GM18519 (cell line): Measurements from ENCODE around the gene ZC2HC1C.
"Not testable (repeated sequence)": the region's sequence is repeated elsewhere in the genome, so short reads cannot be mapped to it uniquely, and the experiment has no call there.

ENCODE experiments used
- ATAC-seq: cut with Tn5 transposase; IDR thresholded peaks from one replicate; pipeline ENCODE4 v1.9.1; 2021; ENCODE audit warnings: mild to moderate bottlenecking, moderate library complexity; ENCODE audit not compliant: unreplicated experiment, low FRiP score

Gene ZC2HC1C

GRCh38 chr14:75053396-75054291, 15.8 kb upstream of the ZC2HC1C start:
- no peak for ATAC-seq

DNA sequence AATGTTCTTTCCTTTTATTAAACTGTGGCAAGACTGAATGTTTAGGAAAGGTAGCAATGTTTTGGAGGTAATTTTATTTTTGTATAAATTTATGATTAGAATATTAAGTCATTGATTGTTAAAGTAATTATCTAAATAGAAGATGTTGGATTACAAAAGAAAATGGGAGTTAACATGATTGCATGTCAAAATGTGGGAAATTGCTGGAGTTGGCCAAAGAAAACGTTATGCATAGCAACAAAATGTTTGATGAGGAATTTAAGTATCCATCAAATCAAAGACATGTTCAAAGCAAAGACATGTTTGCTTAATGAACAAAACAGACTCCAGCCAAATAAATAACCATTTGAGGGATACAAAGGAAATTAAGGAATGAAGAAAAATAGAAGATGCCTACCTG, 15.0 kb upstream of the ZC2HC1C start:
- ATAC-seq = no peak

GRCh38 chr14:75059642-75060041, 9.8 kb upstream of the ZC2HC1C start:
- ATAC-seq = no peak

DNA sequence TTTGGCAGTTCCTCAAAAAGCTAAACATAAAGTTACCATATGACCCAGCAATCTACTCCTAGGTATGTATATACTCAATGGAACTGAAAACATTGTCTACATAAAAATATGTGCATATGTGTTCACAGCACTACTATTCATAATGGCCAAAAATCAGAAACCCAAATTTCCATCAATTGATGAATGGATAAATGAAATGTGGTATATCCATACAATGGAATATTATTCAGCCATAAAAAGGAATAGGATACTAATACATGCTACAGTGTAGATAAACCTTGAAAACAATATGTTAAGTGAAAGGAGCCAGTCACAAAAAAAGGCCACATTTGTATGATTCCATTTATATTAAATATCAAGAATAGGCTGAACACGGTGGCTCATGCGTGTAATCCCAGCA, 9.0 kb upstream of the ZC2HC1C start:
- no peak for ATAC-seq

DNA sequence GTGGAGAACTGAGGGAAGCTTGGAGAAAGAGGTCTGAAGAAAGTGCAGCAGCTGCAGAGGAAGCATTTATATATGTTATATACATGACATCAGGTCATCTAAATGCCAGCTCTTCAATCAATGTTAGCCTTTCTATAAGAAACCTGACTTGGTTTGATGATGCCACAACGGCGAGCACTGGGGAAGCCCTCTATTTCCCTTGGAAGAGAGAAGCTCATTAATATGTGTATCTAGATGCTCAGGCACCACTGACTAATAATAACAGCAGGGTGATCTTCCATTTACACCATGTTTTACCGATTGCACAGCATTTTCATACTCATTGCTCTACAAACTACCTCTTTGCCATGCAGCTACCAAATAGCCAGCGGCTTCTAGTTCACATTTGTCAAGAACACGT, 6.4 kb upstream of the ZC2HC1C start:
- no peak for ATAC-seq

DNA sequence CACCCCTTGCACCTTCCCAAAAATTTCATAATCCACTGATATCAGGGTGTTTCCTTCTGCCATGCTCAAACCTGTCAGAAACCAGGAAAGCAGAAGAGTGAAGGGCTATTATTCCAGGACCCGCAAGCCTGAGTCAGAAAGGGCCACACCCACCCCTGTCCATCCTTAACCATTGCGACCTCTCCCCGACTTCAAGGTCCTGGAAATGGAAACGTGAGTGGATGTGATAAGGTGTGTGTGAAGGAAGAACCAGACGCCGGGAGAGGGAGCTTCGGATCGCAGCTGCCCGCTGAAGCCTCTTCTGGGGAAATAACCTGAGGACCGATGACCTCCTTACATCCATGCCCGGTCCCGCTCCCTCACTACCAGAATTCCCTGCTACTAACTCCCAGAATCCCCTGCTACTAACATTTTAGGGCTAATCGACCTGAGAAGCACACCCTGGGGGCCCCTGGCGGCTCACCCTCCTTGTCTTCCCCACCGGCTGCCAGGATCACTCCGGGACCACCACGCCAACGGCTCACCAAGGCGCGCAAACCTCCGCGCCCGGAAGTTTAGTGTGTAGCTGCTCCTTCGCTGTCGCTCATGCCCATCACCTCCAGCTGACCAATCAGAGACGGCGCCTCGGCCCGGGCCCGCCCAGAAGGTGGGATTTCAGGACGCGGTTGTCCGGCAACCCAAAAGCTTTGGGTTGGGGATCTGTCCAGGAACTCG, 5.8 kb upstream of the ZC2HC1C start, which contains the start of gene ACYP1:
ACYP1 (minus strand) TSS at position 534 of the 714 bp plus-strand sequence; CDS start at position 63, 471 bp downstream.
- ATAC-seq = peak; percentile 92

DNA sequence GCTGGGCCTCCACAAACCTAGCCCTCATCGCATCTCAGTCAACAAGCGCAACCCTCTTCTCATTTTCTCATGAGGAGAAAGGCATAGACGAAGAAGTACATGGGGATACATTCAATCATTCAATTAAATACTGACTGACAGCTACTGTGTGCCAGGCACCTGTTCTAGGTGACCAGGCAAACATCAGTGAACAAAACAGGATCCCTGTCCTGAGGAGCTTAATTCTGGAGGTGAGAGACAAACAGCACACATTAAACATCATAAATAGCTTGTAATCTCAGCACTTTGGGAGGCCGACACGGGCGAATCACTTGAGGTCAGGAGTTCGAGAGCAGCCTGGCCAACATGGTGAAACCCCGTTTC, 5.3 kb upstream of the ZC2HC1C start:
- ATAC-seq = peak; percentile 15

DNA sequence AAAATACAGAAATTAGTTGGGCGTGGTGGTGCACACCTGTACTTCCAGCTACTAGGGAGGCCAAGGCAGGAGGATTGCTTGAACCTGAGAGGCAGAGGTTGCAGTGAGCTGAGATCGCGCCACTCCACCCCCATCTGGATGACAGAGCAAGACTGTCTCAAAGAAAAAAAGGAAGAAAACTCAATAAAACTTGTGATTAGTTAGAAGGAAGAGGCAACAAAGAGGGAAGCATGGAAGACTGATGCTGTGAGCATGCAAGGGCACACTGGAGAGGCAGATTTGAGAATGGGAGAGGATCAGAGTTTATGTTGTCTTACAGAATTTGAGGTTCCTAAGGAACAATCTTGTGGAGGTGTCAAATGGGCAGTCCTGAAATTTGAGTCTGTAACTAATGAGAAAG, 2.8 kb upstream of the ZC2HC1C start:
- no peak for ATAC-seq

DNA sequence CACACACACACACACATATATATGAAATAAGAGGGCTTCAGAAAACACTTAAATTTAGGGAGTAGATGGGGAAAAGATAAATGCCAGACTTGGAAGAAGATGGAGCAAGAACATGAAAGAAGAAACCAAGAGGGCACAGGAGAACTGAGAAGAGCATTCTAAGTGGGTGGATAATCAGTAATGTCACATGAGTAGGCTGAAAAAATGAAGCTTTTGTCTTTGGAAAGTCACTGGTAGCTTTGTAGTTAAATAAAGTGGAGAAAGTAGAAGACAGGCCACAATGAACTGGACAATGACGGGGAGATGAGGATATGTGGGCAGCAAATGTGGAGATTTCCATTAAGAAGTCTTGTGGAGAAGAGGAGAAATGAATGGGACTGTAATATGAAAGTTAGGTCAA, 2.2 kb upstream of the ZC2HC1C start:
- no peak for ATAC-seq

GRCh38 chr14:75067765-75068164, 1.7 kb upstream of the ZC2HC1C start:
- ATAC-seq = not testable (repeated sequence)

DNA sequence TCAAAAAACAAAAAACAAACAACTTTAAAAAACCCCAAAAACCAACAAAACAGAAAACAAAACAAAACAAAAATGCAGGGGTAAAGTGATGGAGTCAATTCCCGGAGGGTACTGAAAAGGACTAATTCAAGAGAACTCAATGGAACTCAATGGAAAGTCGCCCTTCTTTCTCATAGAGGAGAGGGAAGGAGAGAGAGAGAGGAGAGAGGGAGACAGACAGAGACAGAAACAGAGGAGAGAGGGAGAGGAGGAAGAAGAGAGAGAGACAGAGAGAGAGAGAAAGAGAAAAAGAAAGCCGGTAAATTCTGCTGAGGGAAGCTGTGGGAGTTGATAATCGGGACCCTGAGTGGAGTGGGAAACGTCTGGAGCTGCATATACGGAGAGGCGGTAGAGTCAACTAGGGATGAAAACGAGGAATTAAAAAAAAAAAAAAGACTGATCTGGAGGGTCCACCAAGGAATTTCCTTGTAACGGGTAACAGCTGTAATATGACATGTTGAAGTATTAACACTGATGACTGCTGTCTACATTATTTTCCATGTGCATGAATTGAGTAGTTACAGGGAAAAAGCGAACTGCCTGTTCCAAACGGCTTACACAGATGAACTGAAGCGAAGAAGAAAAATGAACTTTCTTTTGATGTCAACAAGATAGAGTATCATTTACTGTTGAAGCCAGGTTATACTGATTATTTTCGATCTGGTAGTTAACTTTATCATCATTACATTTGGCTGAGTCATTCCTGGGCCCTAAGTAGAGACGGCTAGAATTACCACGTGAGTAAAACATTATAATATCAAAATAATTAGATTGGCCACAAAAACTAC, 934 bp upstream of the ZC2HC1C start:
- no peak for ATAC-seq

GRCh38 chr14:75069811-75070145, 337 bp downstream of the ZC2HC1C start:
- ATAC-seq = no peak

DNA sequence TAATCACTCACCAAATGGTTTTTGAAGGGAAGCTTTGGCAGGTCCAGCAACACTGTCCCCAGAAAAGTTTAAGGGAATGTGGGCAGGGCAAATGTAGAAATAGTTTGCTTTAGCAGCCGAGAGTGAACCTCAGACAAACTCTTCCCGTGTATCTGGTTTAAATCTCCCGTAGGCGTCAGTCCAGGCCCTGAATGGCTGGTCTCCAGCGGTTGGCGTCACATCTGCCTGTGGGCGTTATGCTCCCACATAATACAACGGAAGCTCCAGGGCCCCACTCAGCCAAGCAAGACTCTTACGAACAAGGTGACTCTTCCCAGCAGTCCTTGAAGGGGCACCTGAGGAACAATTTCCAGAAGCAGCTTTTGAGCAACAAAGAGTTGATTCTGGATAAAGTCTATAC, 942 bp downstream of the ZC2HC1C start:
- ATAC-seq = no peak

GRCh38 chr14:75077794-75078193, 8.4 kb downstream of the ZC2HC1C start:
- no peak for ATAC-seq

- no peak for ATAC-seq
These were observed 10.1 kb downstream of the ZC2HC1C start for GRCh38 chr14:75079521-75079920.

- no peak for ATAC-seq
These were observed 12.3 kb downstream of the ZC2HC1C start for GRCh38 chr14:75081660-75082229.

- no peak for ATAC-seq
These were observed 13.8 kb downstream of the ZC2HC1C start for GRCh38 chr14:75083271-75083670.

DNA sequence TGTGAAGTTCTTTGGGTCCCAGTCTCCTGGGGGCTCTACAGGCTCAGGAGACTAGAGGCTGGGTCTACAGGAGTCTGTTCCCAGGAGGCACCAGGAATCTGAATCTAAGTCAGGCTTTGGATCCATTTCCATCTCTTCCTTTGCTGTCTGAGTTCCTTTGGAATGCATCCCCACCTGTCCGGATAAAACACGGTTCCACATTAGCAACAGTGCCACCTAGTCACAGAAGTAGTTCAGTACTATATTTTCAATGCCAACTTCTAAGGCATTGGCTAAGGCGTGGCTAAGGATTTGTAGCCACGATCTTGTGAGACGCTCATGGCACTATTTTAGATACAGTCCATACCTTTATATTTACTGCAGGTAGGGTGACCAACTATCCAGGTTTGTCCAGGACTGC, 15.1 kb downstream of the ZC2HC1C start:
- no peak for ATAC-seq

GRCh38 chr14:75088153-75088552, 18.7 kb downstream of the ZC2HC1C start:
- ATAC-seq = no peak

GRCh38 chr14:75088566-75089373, 19.3 kb downstream of the ZC2HC1C start:
- ATAC-seq = no peak
